NCI-H2227 (cell line): ENCODE results near the gene LRRC15.

Experiments used
- DNase-seq: peaks from one replicate; lab custom pipeline; 2025; ENCODE audit not compliant: unreplicated experiment; lab: John Stamatoyannopoulos, UW

LRRC15 gene

GRCh38 chr3:194386066-194386465, 16.5 kb upstream of the LRRC15 start:
- no peak for DNase-seq

- no peak for DNase-seq
Observed at GRCh38 chr3:194384569-194385001, 15.0 kb upstream of the LRRC15 start.

DNA sequence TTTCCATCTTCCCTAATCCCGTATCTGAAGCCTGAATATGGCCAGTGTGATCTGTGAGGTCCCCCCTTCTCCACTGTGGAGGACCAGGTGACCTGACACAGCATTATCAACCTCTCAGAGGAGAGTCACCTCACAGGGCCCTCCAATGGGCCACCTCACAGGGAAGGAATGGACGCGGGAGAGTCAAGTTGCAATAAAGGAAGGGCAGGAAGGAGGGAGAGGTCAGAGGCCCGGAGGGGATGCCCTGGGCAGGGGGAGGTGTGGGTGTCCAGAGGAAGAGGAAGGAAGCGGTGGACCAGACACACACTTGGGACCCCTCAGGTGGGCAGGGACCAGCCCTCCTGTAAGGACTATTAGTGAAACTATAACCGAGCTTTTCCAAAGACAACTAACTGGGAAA, 14.6 kb upstream of the LRRC15 start:
- no peak for DNase-seq

DNA sequence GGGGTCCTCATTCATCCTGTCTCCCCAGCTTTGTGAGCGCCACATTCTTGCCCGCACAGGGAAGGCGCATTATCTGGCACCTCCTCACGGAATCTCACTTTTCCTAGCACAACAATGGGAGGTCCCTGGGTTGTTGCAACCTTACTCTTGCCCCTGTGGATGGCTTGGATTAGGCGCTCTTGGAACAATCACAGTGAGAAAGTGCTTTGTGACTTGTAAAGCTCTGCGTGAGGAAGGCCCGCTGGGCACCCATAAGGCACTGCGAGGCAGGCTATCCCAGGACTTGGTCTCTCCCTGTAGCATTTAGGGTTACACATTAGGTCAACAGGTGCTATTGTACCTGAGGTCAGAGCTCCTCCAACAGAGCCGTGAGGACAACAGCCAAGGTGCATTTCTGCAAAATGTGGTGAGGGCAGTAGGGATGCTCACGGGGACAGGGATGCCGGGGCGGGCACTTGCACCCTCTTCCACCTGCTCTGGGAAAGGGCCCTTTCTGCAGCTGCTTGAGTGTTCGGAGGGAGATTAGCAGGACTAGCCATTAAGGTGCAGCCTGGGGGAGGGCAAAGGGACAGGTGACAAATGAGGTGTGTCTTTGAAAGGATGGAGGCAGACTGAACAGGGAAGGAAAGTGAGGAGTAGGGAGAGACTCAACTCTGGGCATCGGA, 13.9 kb upstream of the LRRC15 start:
- no peak for DNase-seq

- DNase-seq, result no peak
Observed at GRCh38 chr3:194382892-194383223, 13.3 kb upstream of the LRRC15 start.

- no peak for DNase-seq
Observed at GRCh38 chr3:194382196-194382891, 12.8 kb upstream of the LRRC15 start.

- DNase-seq, result peak; percentile 63
Observed at GRCh38 chr3:194381460-194381875, 11.9 kb upstream of the LRRC15 start.

- DNase-seq, result peak; percentile 35
Observed at GRCh38 chr3:194380326-194380725, 10.8 kb upstream of the LRRC15 start.

DNA sequence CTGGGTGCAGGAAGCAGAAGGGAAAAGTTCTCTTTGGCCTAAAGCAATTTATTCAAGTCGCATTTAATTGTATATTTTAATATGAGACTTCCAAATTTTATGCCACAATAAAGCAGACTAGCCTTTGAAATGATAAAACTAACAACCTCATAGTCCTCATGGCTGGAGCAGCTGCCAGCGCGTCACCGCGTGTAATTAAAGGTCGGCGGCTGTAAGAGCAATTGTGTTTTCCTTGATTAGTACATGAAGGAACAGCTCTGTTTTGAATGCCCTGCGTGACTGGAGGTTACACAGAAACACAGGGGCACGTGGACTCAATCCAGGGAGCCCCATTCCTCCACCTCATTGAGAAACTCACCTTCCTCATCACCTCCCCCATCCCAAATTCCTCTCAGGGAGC, 10.1 kb upstream of the LRRC15 start:
- DNase-seq, result no peak

DNA sequence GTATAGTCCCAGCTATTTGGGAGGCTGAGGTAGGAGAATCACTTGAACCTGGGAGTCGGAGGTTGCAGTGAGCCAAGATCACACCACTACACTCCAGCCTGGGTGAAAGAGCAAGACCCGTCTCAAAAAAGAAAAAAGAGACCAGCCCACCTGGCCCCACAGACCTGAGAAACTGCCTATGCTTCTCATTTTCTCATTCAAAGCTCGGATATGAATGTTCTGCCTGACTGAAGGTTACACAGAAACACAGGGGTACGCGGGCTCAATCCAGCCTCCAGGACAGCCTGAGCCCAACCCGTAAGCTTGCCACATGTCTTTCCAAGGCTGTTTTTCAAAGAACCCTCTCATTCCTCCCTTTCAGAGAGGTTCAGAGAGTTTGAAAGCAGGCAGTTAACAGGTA, 9.7 kb upstream of the LRRC15 start:
- DNase-seq, result no peak

DNA sequence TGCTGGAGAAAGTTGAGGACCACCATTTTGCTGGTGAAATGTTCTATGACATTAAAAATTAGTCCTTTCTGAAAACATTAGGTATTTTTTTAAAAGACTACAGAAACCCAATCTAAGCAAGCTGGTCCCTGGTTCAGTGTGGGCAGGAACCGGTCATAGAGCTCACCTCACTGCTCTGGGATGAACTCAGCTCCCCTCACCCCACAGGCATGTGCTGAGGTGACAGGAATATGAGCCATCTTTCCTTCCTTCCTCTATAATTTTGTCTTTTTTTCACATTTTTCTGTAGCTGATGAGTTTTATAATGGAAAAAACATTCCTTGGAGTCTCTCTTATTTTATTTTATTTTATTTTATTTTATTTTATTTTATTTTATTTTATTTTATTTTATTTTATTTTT, 8.2 kb upstream of the LRRC15 start:
- no peak for DNase-seq

DNA sequence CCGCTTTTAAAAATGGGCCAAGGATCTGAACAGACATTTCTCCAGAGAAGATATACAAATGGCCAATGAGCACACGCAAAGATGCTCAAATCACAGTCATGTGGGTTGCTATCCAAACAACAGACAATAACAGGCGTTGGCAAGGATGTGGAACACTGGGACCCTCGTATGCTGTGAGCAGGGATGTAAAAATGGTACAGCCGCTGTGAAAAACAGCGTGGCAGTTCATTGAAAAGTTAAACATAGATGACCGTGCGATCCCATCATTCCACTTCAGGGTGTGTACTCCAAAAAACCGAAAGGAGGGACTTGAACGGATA, 6.7 kb upstream of the LRRC15 start:
- DNase-seq, result peak; percentile 34

GRCh38 chr3:194375473-194376240, 6.1 kb upstream of the LRRC15 start:
- DNase-seq, result peak; percentile 58

- DNase-seq, result no peak
Observed at GRCh38 chr3:194374935-194375334, 5.4 kb upstream of the LRRC15 start.

GRCh38 chr3:194373899-194374298, 4.4 kb upstream of the LRRC15 start:
- DNase-seq, result no peak

DNA sequence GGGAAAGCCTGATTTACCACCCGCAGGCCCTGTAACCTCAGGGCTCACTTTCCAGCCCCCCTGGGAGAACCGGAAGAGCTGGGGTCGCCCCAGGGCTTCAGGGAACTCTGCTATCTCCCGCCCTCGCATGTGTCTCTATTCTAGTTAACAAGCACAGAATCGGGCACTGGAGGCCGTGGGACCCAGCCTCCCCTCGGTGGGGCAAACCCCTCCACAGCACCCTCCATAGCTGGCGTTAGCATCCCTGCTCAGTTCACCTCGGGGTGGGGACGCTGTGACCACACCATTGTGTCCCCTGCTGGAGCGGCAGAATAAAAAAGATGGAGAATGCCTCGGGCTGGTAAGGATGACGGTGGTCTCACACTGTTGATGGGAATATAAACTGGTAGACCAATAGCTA, 3.5 kb upstream of the LRRC15 start:
- DNase-seq, result no peak

- DNase-seq, result no peak
Observed at GRCh38 chr3:194370753-194371152, 1.2 kb upstream of the LRRC15 start.

DNA sequence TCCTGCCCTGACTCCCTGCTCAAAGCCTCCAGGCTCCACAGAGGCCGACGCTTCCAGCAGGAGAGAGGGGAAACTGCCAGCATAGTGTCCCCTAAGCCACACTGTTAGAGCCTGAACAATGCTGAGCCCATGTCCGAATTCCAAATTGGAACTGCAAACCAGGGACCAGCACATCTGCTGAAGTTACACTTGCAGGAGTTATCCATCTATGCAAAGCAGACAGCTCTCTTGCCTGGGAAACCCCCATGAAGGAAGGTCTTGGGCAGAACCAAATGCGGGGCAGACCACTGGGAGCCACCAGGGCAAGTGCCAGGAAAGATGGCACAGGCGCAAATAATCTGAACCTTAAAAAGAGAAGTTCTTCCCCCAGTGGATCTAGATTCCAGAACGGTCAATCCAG, 625 bp downstream of the LRRC15 start:
- no peak for DNase-seq

DNA sequence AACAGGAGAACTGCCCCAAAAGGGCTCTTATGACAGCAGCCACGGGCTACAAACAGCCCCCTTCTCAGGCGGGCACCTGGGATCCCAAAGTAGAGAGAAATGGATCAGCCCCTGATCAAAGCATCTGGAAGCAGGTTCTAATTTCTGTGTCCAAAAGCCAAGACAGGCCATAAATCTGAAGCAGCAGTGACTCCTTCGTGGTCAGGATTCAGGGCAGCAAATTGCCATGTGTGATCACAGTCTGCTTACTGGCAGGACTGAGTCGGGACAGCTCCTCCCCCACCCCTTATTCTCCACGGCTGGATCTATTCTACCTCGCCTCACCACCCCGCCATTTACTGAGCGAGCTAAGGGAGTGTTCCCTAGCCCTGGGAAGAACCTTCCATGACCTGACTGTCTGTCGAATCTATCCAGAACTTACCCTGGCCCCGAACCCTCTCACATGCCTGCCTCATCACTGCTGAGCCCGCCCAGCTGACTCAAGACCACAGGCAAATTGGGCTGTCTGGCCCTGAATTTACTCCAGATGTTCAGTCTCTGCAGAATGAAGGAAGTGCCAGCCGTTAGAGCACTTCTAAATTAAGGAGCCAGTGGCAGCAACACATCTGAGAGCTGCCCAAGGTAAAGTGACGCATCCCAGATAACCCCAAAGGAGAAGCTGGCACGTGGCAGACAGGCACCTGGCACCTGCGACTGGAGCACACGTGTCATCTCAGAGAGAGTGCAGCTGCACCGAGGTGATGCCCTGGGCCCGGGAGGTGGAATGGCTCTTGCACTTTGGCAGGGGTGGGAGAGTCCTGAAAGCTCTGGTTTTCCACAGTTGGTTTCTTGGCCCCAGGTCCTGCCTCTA, 1.3 kb downstream of the LRRC15 start:
- DNase-seq, result peak; percentile 21

GRCh38 chr3:194365978-194366490, 3.5 kb downstream of the LRRC15 start:
- no peak for DNase-seq

DNA sequence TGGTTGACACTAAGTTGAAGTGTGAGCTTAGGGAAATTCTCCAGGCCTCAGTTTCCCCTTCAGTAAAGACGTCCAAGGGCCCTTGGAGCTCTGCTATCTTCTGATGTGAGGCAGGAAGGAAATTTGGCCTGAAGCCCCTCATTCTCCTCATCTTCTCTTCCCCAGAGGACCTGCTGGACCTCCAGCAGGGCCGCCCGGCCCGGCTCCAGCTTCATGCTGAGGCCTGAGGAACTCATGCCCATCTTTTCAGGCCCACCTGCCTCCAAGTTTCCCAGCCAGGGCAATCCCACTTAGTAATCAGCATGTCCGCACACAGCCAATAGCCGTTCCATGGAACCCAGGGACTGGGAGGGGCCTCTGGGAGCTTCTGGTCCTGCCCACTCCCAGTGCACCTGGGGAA, 4.0 kb downstream of the LRRC15 start:
- no peak for DNase-seq
